ENCODE measurements around the gene RGS9.

DNA sequence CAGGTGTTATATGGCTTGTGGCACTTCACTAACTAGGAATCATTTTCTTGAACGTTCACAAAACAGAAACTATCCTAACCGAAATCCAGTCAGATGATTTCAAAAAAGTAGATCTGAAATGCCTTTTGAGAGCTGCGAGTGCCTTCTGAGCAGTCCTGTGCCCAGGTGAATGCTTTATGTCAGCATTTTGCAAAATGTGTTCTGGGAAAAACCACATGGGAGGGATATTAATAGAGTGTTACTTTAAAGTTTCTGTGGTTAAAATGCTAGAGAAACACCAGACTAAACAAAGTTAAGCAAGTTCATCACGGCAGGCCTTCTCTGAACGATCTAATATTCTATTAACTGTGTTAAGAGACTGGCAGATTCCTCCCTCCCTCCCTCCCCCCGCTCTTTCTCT, 15.8 kb upstream of the RGS9 start:
- TF ChIP-seq POLR2AphosphoS5 (IDR thresholded peaks at IDR 0.05) (no peak), POLR2A (IDR thresholded peaks at IDR 0.05) (no peak), EP300 (IDR thresholded peaks at IDR 0.05) (no peak)
